ENCODE data around the gene LTF. TPM values are rescaled to one million over a fixed set of nuclear protein-coding genes. Genes with fewer than 3 reads are reported as not detected.

The LTF gene
- total RNA-seq, 2 donors from 2014 or later = 0.51 to 1.8 TPM

- H3K4me1 ChIP-seq = peaks cover 0 to 13% of the 10 kb centered on the region in 2 donors
- peak; percentile 38 for DNase-seq (ENCODE audit: low spot score)
Observed at GRCh38 chr3:46469680-46470357, 5.1 kb upstream of the LTF start.

DNA sequence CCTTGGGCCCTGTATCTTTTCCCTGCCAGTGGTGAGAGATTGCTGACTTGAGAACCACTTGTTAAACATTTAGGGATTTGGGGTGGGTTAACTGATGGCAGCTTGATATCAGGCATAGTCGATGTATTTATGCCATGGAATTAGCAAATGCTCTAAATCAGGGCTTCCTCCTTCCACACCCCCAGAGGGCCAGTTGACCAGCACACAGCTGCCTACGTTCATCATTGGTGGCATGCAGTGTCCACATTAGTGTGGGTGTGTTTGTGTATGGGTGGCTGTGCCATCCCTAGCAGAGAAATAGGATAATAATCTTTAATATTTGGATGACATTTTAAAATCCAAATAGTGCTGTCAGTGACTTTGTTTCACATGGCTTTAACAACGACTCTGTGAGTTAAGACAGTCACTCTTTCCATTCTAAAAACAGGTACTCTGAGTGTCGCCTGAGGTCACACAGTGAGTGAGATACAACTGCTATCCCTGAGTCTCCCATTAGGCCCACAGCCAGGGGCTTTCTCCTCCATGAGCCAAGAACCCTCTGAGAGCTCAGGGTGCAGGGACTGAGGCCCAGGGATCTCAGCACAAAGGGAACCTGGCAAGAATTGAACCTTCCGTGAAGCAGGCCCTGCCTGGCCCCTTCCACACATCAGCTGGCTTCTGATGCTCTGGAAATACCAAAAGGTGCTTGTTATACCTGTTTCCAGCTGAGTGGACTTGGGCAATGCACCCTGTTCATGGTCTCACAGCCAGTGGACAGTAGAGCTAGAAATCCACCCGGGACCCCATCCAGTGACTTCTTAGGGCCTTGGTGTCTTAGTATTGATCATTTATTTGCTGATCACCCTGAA, 4.3 kb upstream of the LTF start:
- H3K4me1 ChIP-seq = peaks cover 0 to 21% of the 10 kb centered on the region in 2 donors
- DNase-seq (ENCODE audit: low spot score) = peak; percentile 50
- no peak overlapping the region for H3K27ac ChIP-seq
- no peak overlapping the region for H3K4me3 ChIP-seq
- no peaks in the 10 kb centered on the region for H3K36me3 ChIP-seq
- peaks cover 6 to 7% of the 10 kb centered on the region in 2 donors for H3K27me3 ChIP-seq
- H3K9me3 ChIP-seq = peaks cover 0 to under 1% of the 10 kb centered on the region in 2 donors
- TF ChIP-seq, protein P1, sequence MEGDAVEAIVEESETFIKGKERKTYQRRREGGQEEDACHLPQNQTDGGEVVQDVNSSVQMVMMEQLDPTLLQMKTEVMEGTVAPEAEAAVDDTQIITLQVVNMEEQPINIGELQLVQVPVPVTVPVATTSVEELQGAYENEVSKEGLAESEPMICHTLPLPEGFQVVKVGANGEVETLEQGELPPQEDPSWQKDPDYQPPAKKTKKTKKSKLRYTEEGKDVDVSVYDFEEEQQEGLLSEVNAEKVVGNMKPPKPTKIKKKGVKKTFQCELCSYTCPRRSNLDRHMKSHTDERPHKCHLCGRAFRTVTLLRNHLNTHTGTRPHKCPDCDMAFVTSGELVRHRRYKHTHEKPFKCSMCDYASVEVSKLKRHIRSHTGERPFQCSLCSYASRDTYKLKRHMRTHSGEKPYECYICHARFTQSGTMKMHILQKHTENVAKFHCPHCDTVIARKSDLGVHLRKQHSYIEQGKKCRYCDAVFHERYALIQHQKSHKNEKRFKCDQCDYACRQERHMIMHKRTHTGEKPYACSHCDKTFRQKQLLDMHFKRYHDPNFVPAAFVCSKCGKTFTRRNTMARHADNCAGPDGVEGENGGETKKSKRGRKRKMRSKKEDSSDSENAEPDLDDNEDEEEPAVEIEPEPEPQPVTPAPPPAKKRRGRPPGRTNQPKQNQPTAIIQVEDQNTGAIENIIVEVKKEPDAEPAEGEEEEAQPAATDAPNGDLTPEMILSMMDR (IDR thresholded peaks at IDR 0.05) = no peak

More at GRCh38 chr3:46469680-46470357, 5.1 kb upstream of the LTF start:
- no peaks in the 10 kb centered on the region for H3K27me3 ChIP-seq
- no peak overlapping the region for H3K4me3 ChIP-seq
- no peak overlapping the region for H3K27ac ChIP-seq
- H3K36me3 ChIP-seq = no peaks in the 10 kb centered on the region
- TF ChIP-seq, protein P1 (IDR thresholded peaks at IDR 0.05) = no peak
- H3K9me3 ChIP-seq = peaks cover 0 to 9% of the 10 kb centered on the region in 2 donors

GRCh38 chr3:46467562-46467961, 2.9 kb upstream of the LTF start:
- no peak overlapping the region for H3K27ac ChIP-seq
- no peak for DNase-seq (ENCODE audit: low spot score)
- H3K27me3 ChIP-seq = peaks cover 6 to 8% of the 10 kb centered on the region in 2 donors
- no peak overlapping the region for H3K4me3 ChIP-seq
- TF ChIP-seq, protein P1 (IDR thresholded peaks at IDR 0.05) = no peak
- H3K4me1 ChIP-seq = peaks cover 0 to 24% of the 10 kb centered on the region in 2 donors
- H3K9me3 ChIP-seq = no peaks in the 10 kb centered on the region
- no peaks in the 10 kb centered on the region for H3K36me3 ChIP-seq

DNA sequence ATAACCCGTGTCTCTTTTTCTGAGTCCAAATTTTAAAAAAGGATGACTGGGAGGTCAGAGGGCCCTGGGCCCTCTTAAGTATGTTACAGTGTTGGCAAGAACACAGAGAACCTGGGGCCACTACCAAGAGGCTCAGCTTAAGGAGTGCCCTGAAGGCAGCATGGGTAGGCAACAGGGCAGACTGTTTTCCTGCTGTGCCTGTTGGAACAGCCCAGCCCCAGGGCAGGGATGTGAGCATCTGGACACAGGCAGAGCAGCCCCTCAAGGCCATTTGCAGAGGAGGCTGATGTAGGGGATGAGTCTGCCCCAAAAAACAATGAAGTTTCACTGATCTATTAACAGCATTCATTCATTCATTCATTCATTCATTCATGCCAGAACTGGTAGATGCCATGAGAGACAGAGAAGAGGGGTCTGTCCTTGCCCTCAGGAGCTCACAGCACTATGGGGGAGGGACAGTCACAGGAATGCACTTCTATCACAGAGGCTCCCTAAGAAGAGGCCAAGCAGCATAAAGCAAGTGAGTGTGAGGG, 2.2 kb upstream of the LTF start:
- DNase-seq (ENCODE audit: low spot score) = peak; percentile 49
- peaks cover 0 to 26% of the 10 kb centered on the region in 2 donors for H3K4me1 ChIP-seq
- TF ChIP-seq, protein P1 (IDR thresholded peaks at IDR 0.05) = no peak
- no peak overlapping the region for H3K4me3 ChIP-seq
- no peak overlapping the region for H3K27ac ChIP-seq
- H3K36me3 ChIP-seq = no peaks in the 10 kb centered on the region
- peaks cover 6 to 8% of the 10 kb centered on the region in 2 donors for H3K27me3 ChIP-seq
- no peaks in the 10 kb centered on the region for H3K9me3 ChIP-seq

DNA sequence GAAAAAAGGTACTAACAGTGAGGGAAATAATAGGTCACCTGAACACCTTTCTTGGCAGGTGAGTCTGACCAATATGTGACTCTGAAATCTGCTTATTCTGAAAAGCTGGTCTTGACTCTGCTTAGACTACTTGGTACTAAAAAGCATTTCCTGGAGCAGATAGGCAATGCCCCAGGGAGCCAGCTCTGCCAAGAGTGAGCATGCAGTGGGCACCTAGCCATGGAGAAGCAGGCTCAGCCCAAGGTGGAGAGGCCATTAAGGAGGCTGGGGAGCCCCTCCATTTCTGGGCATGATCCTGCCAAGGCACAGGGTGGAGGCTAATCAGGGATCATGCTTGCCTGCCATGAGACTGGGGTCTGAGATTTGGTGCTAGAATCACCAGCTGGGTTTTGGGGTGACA, 1.6 kb upstream of the LTF start:
- TF ChIP-seq, protein P1 (IDR thresholded peaks at IDR 0.05) = no peak
- Histone ChIP-seq H3K4me1 (peaks cover 0 to 29% of the 10 kb centered on the region in 2 donors), H3K4me3 (no peak overlapping the region), H3K9me3 (no peaks in the 10 kb centered on the region), H3K27me3 (peaks cover 6 to 8% of the 10 kb centered on the region in 2 donors), H3K27ac (no peak overlapping the region), H3K36me3 (no peaks in the 10 kb centered on the region)
- peak; percentile 56 for DNase-seq (ENCODE audit: low spot score)

Measured in right atrium auricular region (tissue), 2 donors.